ENCODE results near the gene PAQR6. TPM values are rescaled to one million over a fixed set of nuclear protein-coding genes. Genes with fewer than 3 reads are reported as not detected.
A peak's percentile ranks its signal among the peaks of the same experiment; 100 is the strongest.

PAQR6 gene
- total and polyA plus RNA-seq, 10 of the 15 experiments (the other 5 are each of a cell fraction or from before 2014, with no cell fraction given) = 0.42 to 4.5 (median 1.3) TPM

- no TSS peak for BruUV-seq (replicated peaks)
- Histone ChIP-seq H3K27me3 (replicated peaks in 1 of 2; ENCODE audit: control insufficient read depth in 2 of 2, insufficient read depth in 2 of 2, low read length in 1 of 2) (no peaks in the 10 kb centered on the region), H3K9me3 (replicated peaks; ENCODE audit: control insufficient read depth, insufficient read depth, low read length) (no peaks in the 10 kb centered on the region), H3K4me1 (ENCODE audit: control insufficient read depth, insufficient read depth, low read length) (peaks cover 4% of the 10 kb centered on the region), H3K9ac (ENCODE audit: control insufficient read depth, insufficient read depth, low read length) (no peak overlapping the region), H3K36me3 (ENCODE audit: control insufficient read depth in 2 of 2, insufficient read depth in 2 of 2, low read length in 1 of 2) (peaks cover 0 to 1% of the 10 kb centered on the region in 2 experiments; a peak in 1 of 4 replicates), H3K79me2 (ENCODE audit: control insufficient read depth, insufficient read depth, low read length) (no peaks in the 10 kb centered on the region), H3K4me3 (no peak overlapping the region), H3K4me2 (ENCODE audit: control insufficient read depth, insufficient read depth) (no peak overlapping the region), H4K20me1 (ENCODE audit: control insufficient read depth, insufficient read depth) (no peaks in the 10 kb centered on the region), H3K27ac (ENCODE audit: control insufficient read depth, insufficient read depth) (no peak overlapping the region), H2AFZ (ENCODE audit: control insufficient read depth, low read depth, low read length) (no peak overlapping the region)
- 84% methylated on average over 9 of the region's 9 CpGs for WGBS (ENCODE audit: insufficient coverage, insufficient replicate concordance, low lambda C conversion rate, missing lambda C conversion rate)
- ChIA-PET CTCF (interaction anchor here (0.7 to 1.2 kb wide), 3 partner anchors 9 to 13 kb away, joined by 3 read pairs; no protein-coding TSS in a partner anchor), RAD21 (ENCODE audit: unreplicated experiment) (no interaction called here), POLR2A (interaction anchor here (3.0 kb wide), 1 partner anchor 11 kb away, joined by 12 read pairs; the partner anchor contains the start of genes SMG5 and TMEM79), SMC1A (ENCODE audit: uncharacterized antibody, unreplicated experiment) (interaction anchor here (1.4 to 3.3 kb wide), 2 partner anchors 11 to 67 kb away, joined by 4 to 10 read pairs; partner anchors contain the start of genes SMG5 and TMEM79)
- FAIRE-seq (no peak), DNase-seq (ENCODE audit: low read depth, low spot score) (no peak), ATAC-seq (no peak)
- no peak for TF ChIP-seq STAT1 (conservative IDR thresholded peaks at IDR 0.05)
- TF ChIP-seq POLR2AphosphoS2 (IDR thresholded peaks at IDR 0.05; ENCODE audit: low read depth, low read length) = 0 out of 2 replicates have a peak, but pooled peaks have one; percentile 12
- in situ Hi-C loops (cut with MboI) (no loop called here), intact Hi-C loops (cut with micrococcal nuclease; ENCODE audit: unreplicated experiment) (no loop called here)
These were observed 46.0 kb upstream of the PAQR6 start for GRCh38 chr1:156293895-156294294.

GRCh38 chr1:156293098-156293434, 45.2 kb upstream of the PAQR6 start:
- H2AFZ ChIP-seq (ENCODE audit: control insufficient read depth, low read depth, low read length) = no peak overlapping the region
- in situ Hi-C loops (cut with MboI) (no loop called here), intact Hi-C loops (cut with micrococcal nuclease; ENCODE audit: unreplicated experiment) (no loop called here)
- H4K20me1 ChIP-seq (ENCODE audit: control insufficient read depth, insufficient read depth) = no peaks in the 10 kb centered on the region
- H3K4me3 ChIP-seq = no peak overlapping the region
- peaks cover 4% of the 10 kb centered on the region for H3K4me1 ChIP-seq (ENCODE audit: control insufficient read depth, insufficient read depth, low read length)
- BruUV-seq (replicated peaks) = no TSS peak
- ChIA-PET CTCF (interaction anchor here (1.2 kb wide), 1 partner anchor 10 kb away, joined by 3 read pairs; no protein-coding TSS in a partner anchor), RAD21 (ENCODE audit: unreplicated experiment) (no interaction called here), POLR2A (interaction anchor here (3.0 kb wide), 1 partner anchor 10 kb away, joined by 12 read pairs; the partner anchor contains the start of genes SMG5 and TMEM79), SMC1A (ENCODE audit: uncharacterized antibody, unreplicated experiment) (interaction anchor here (3.3 kb wide), 1 partner anchor 10 kb away, joined by 10 read pairs; the partner anchor contains the start of genes SMG5 and TMEM79)
- H3K9ac ChIP-seq (ENCODE audit: control insufficient read depth, insufficient read depth, low read length) = no peak overlapping the region
- H3K36me3 ChIP-seq (ENCODE audit: control insufficient read depth in 2 of 2, insufficient read depth in 2 of 2, low read length in 1 of 2) = peaks cover 0 to 1% of the 10 kb centered on the region in 2 experiments; a peak in 1 of 4 replicates
- DNase-seq (ENCODE audit: low read depth, low spot score) (no peak), FAIRE-seq (no peak), ATAC-seq (no peak)
- 85% methylated on average over 8 of the region's 8 CpGs for WGBS (ENCODE audit: insufficient coverage, insufficient replicate concordance, low lambda C conversion rate, missing lambda C conversion rate)
- no peak overlapping the region for H3K4me2 ChIP-seq (ENCODE audit: control insufficient read depth, insufficient read depth)
- H3K27ac ChIP-seq (ENCODE audit: control insufficient read depth, insufficient read depth) = no peak overlapping the region
- H3K9me3 ChIP-seq (replicated peaks; ENCODE audit: control insufficient read depth, insufficient read depth, low read length) = no peaks in the 10 kb centered on the region
- TF ChIP-seq SMARCA5 (IDR thresholded peaks at IDR 0.05) = no peak
- no peaks in the 10 kb centered on the region for H3K27me3 ChIP-seq (replicated peaks in 1 of 2; ENCODE audit: control insufficient read depth in 2 of 2, insufficient read depth in 2 of 2, low read length in 1 of 2)
- no peaks in the 10 kb centered on the region for H3K79me2 ChIP-seq (ENCODE audit: control insufficient read depth, insufficient read depth, low read length)

Data from GM12878 (cell line).